Panc1 (cell line): ENCODE measurements around the gene RYR3. TPM values are rescaled to one million over a fixed set of nuclear protein-coding genes. Genes with fewer than 3 reads are reported as not detected.

Experiments used
- ATAC-seq: fragments of 200-7000 bp; cut with Tn5 transposase; 2 replicates; pipeline ENCODE4 v1.9.1; 2020; ENCODE audit warnings: mild to moderate bottlenecking, moderate library complexity
- BruUV-seq: library from RNA; stranded (reverse); fragments of 400-500 nt; replicated peaks from 2 replicates; lab custom pipeline; 2021; lab: Mats Ljungman, UMichigan
- CTCF ChIA-PET: fragments of 300-600 bp; sonication (Branson Sonifier 250); formaldehyde crosslinking; loops from one replicate; lab custom pipeline; 2022; ENCODE audit warnings: antibody characterized with exemption; lab: Charles Lee
- POLR2A ChIA-PET: fragments of 300-600 bp; sonication (Branson Sonifier 250); formaldehyde crosslinking; loops from one replicate; lab custom pipeline; 2022; ENCODE audit warnings: antibody characterized with exemption; lab: Charles Lee
- DNase-seq: peaks from one replicate; pipeline ENCODE4 v3.0.0-alpha.2; 2010; ENCODE audit warnings: low read depth, low spot score
- H3K27ac ChIP-seq: 2 replicates; pipeline ENCODE4 v1.5.1; 2011; ENCODE audit warnings: mild to moderate bottlenecking, low read length, inconsistent platforms
- H3K27me3 ChIP-seq: fragments of 200-500 bp; sonication (Bioruptor generic); 2 replicates; pipeline ENCODE4 v1.6.0; 2014; ENCODE audit warnings: low read length, inconsistent platforms; ENCODE audit not compliant: control insufficient read depth, insufficient read depth
- H3K36me3 ChIP-seq: fragments of 200-500 bp; sonication (Bioruptor generic); 2 replicates; pipeline ENCODE4 v1.5.1; 2014; ENCODE audit warnings: inconsistent platforms, mild to moderate bottlenecking, low read length, moderate library complexity; ENCODE audit not compliant: control insufficient read depth, insufficient read depth
- H3K4me1 ChIP-seq: 2 replicates; pipeline ENCODE4 v1.5.1; 2011; ENCODE audit warnings: inconsistent platforms, mild to moderate bottlenecking, low read length, moderate library complexity; ENCODE audit not compliant: control insufficient read depth, insufficient read depth
- H3K4me3 ChIP-seq, 2 experiments: 2 replicates each; pipeline ENCODE4 v1.5.1; 2011 to 2012; ENCODE audit warnings: low read depth in 2 of 2, low read length in 2 of 2, mild to moderate bottlenecking in 2 of 2, inconsistent platforms in 1 of 2, moderate library complexity in 1 of 2
- H3K9me3 ChIP-seq: fragments of 200-500 bp; sonication (Bioruptor generic); 2 replicates; pipeline ENCODE4 v1.5.1; 2014; ENCODE audit warnings: low read depth, mild to moderate bottlenecking, inconsistent platforms, low read length, moderate library complexity; ENCODE audit not compliant: control insufficient read depth, insufficient read depth
- POLR2AphosphoS5 ChIP-seq: IDR thresholded peaks from 2 replicates; pipeline ENCODE4 v1.6.1; 2012; ENCODE audit warnings: mild to moderate bottlenecking, low read depth, low read length, moderate library complexity
- REST ChIP-seq, 2 experiments: IDR thresholded peaks; 2 replicates each; pipeline ENCODE4 v1.6.1; 2011 to 2012; ENCODE audit warnings: low read depth in 2 of 2, control low read depth in 1 of 2, low read length in 1 of 2, mild to moderate bottlenecking in 1 of 2, moderate library complexity in 1 of 2; ENCODE audit not compliant: insufficient read depth in 1 of 2
- SIN3A ChIP-seq: IDR thresholded peaks from 2 replicates; pipeline ENCODE4 v1.6.1; 2012; ENCODE audit warnings: low read depth, mild to moderate bottlenecking, low read length, moderate library complexity, borderline replicate concordance; ENCODE audit not compliant: insufficient read depth
- TCF7L2 ChIP-seq: IDR thresholded peaks from 2 replicates; pipeline ENCODE4 v1.6.1; 2011; ENCODE audit warnings: mild to moderate bottlenecking, low read depth, low read length, inconsistent platforms
- in situ Hi-C: cut with HindIII; loops from 2 replicates; pipeline ENCODE4 v1.10.0; 2016; ENCODE audit warnings: low sequenced_read_pairs, low pct_unique_long_range_greater_than_20kb
- intact Hi-C: fragments of 100-400 bp; cut with micrococcal nuclease; formaldehyde crosslinking; loops from one replicate; pipeline ENCODE4 v1.10.0; 2022; ENCODE audit not compliant: unreplicated experiment
- total RNA-seq: library from RNA; stranded (reverse); gene quantifications from one replicate; pipeline ENCODE4 v1.2.1, GENCODE V29; 2021; ENCODE audit not compliant: unreplicated experiment
- TF ChIP-seq, protein P1 (sequence below): fragments of 450-650 bp; IDR thresholded peaks from 2 replicates; pipeline ENCODE4 v1.5.1; 2017; ENCODE audit warnings: mild to moderate bottlenecking

The RYR3 gene
- total RNA-seq, 1 experiment from 2014 or later = not detected

GRCh38 chr15:33400941-33401340 is 90.2 kb downstream of the RYR3 start:
- no peaks in the 10 kb centered on the region for H3K4me1 ChIP-seq
- in situ Hi-C loops = no loop called here
- no peaks in the 10 kb centered on the region; the same call in 1 of the 2 replicates for H3K27me3 ChIP-seq
- no peaks in the 10 kb centered on the region for H3K9me3 ChIP-seq
- ATAC-seq = no peak
- intact Hi-C loops = no loop called here
- no peaks in the 10 kb centered on the region for H3K36me3 ChIP-seq
- H3K27ac ChIP-seq = no peak overlapping the region
- CTCF ChIA-PET = no interaction called here
- DNase-seq = no peak
- POLR2A ChIA-PET = no interaction called here
- TF ChIP-seq REST (IDR thresholded peaks at IDR 0.05; ENCODE audit: insufficient read depth in 1 of 2, low read depth in 2 of 2, low read length in 1 of 2) = no peak
- no TSS peak for BruUV-seq
- H3K4me3 ChIP-seq = no peak overlapping the region

DNA sequence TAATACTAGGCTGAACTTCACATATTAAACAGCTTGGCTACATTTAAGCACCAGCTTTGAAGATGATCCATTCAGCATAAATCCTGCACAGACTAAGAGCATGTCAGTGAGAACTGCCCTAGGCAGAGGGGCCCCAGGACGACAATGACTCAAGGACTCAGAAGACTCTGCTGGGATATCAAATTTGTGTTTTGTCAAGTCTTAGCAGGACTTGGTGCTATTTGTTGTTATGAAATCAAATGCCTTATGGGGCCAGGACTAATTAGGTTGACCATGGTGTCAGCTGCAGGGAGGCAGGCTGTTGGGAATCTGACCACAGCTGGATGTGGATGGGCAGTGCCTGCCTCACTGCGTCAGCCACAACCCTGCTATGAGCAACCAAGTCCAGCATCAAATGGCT is 91.8 kb downstream of the RYR3 start:
- in situ Hi-C loops = no loop called here
- BruUV-seq = no TSS peak
- ATAC-seq (no peak), DNase-seq (no peak)
- TF ChIP-seq, protein P1, sequence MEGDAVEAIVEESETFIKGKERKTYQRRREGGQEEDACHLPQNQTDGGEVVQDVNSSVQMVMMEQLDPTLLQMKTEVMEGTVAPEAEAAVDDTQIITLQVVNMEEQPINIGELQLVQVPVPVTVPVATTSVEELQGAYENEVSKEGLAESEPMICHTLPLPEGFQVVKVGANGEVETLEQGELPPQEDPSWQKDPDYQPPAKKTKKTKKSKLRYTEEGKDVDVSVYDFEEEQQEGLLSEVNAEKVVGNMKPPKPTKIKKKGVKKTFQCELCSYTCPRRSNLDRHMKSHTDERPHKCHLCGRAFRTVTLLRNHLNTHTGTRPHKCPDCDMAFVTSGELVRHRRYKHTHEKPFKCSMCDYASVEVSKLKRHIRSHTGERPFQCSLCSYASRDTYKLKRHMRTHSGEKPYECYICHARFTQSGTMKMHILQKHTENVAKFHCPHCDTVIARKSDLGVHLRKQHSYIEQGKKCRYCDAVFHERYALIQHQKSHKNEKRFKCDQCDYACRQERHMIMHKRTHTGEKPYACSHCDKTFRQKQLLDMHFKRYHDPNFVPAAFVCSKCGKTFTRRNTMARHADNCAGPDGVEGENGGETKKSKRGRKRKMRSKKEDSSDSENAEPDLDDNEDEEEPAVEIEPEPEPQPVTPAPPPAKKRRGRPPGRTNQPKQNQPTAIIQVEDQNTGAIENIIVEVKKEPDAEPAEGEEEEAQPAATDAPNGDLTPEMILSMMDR = no peak
- TF ChIP-seq POLR2AphosphoS5 = no peak
- no peak for TF ChIP-seq TCF7L2
- TF ChIP-seq REST (IDR thresholded peaks at IDR 0.05; ENCODE audit: insufficient read depth in 1 of 2, low read depth in 2 of 2, low read length in 1 of 2) = no peak
- TF ChIP-seq SIN3A = no peak
- no peaks in the 10 kb centered on the region; the same call in 1 of the 2 replicates for H3K27me3 ChIP-seq
- CTCF ChIA-PET = no interaction called here
- no peak overlapping the region for H3K4me3 ChIP-seq
- H3K36me3 ChIP-seq = no peaks in the 10 kb centered on the region
- POLR2A ChIA-PET = no interaction called here
- H3K27ac ChIP-seq = no peak overlapping the region
- intact Hi-C loops = no loop called here
- no peaks in the 10 kb centered on the region for H3K4me1 ChIP-seq
- H3K9me3 ChIP-seq = no peaks in the 10 kb centered on the region
